Measurements from ENCODE around the gene SDHAF3. TPM values are rescaled to one million over a fixed set of nuclear protein-coding genes. Genes with fewer than 3 reads are reported as not detected.

Gene SDHAF3
- total and polyA plus RNA-seq, 2 donors (not counting 1 experiment from before 2014, with no cell fraction given): 7.3 to 12.6 TPM

GRCh38 chr7:97078023-97078969 lies 39.2 kb upstream of the SDHAF3 start:
- Histone ChIP-seq H3K36me3 (ENCODE audit: control insufficient read depth, insufficient read depth, low read length) (no peaks in the 10 kb centered on the region), H3K27ac (ENCODE audit: insufficient read depth, low read length) (no peak overlapping the region), H3K79me2 (ENCODE audit: control insufficient read depth, insufficient read depth, low read length) (no peaks in the 10 kb centered on the region), H3K9me3 (ENCODE audit: control insufficient read depth, insufficient read depth, low read depth, low read length) (no peaks in the 10 kb centered on the region), H4K20me1 (ENCODE audit: control insufficient read depth, extremely low read depth, insufficient read depth, low read length) (no peaks in the 10 kb centered on the region), H3K9ac (ENCODE audit: insufficient read depth, low read length) (no peak overlapping the region), H3K4me3 (replicated peaks in 1 of 4; ENCODE audit: control extremely low read depth in 1 of 4, insufficient read depth in 1 of 4, low read depth in 3 of 4, low read length in 4 of 4) (no peak overlapping the region), H3K4me1 (ENCODE audit: control insufficient read depth, extremely low read depth, insufficient read depth, low read length) (no peaks in the 10 kb centered on the region), H3K27me3 (ENCODE audit: control insufficient read depth, insufficient read depth, low read length) (no peaks in the 10 kb centered on the region), H3K4me2 (ENCODE audit: extremely low read depth, insufficient read depth, low read length) (no peak overlapping the region), H2AFZ (ENCODE audit: low read length) (no peak overlapping the region)
- TF ChIP-seq CTCF (conservative IDR thresholded peaks at IDR 0.05 in 1 of 2, IDR thresholded peaks at IDR 0.05 in 1 of 2; ENCODE audit: low read depth in 1 of 2, low read length in 2 of 2): no peak
- no peak for TF ChIP-seq EZH2 (IDR thresholded peaks at IDR 0.05; ENCODE audit: low read length, missing control alignments)
- DNase-seq (ENCODE audit: low read depth in 2 of 2): no peak

GRCh38 chr7:97079300-97079699 lies 38.2 kb upstream of the SDHAF3 start:
- no peak for TF ChIP-seq CTCF (conservative IDR thresholded peaks at IDR 0.05 in 1 of 2, IDR thresholded peaks at IDR 0.05 in 1 of 2; ENCODE audit: low read depth in 1 of 2, low read length in 2 of 2)
- TF ChIP-seq EZH2 (IDR thresholded peaks at IDR 0.05; ENCODE audit: low read length, missing control alignments): no peak
- no peak for DNase-seq (ENCODE audit: low read depth in 2 of 2)
- no peak overlapping the region for H3K9ac ChIP-seq (ENCODE audit: insufficient read depth, low read length)
- H3K27ac ChIP-seq (ENCODE audit: insufficient read depth, low read length): no peak overlapping the region
- H3K4me3 ChIP-seq (replicated peaks in 1 of 4; ENCODE audit: control extremely low read depth in 1 of 4, insufficient read depth in 1 of 4, low read depth in 3 of 4, low read length in 4 of 4): no peak overlapping the region
- no peaks in the 10 kb centered on the region for H4K20me1 ChIP-seq (ENCODE audit: control insufficient read depth, extremely low read depth, insufficient read depth, low read length)
- H3K4me2 ChIP-seq (ENCODE audit: extremely low read depth, insufficient read depth, low read length): no peak overlapping the region
- H3K27me3 ChIP-seq (ENCODE audit: control insufficient read depth, insufficient read depth, low read length): no peaks in the 10 kb centered on the region
- no peak overlapping the region for H2AFZ ChIP-seq (ENCODE audit: low read length)
- no peaks in the 10 kb centered on the region for H3K4me1 ChIP-seq (ENCODE audit: control insufficient read depth, extremely low read depth, insufficient read depth, low read length)
- H3K9me3 ChIP-seq (ENCODE audit: control insufficient read depth, insufficient read depth, low read depth, low read length): no peaks in the 10 kb centered on the region
- no peaks in the 10 kb centered on the region for H3K79me2 ChIP-seq (ENCODE audit: control insufficient read depth, insufficient read depth, low read length)
- no peaks in the 10 kb centered on the region for H3K36me3 ChIP-seq (ENCODE audit: control insufficient read depth, insufficient read depth, low read length)

- no peaks in the 10 kb centered on the region for H3K79me2 ChIP-seq (ENCODE audit: control insufficient read depth, insufficient read depth, low read length)
- no peaks in the 10 kb centered on the region for H3K4me1 ChIP-seq (ENCODE audit: control insufficient read depth, extremely low read depth, insufficient read depth, low read length)
- H3K9ac ChIP-seq (ENCODE audit: insufficient read depth, low read length): no peak overlapping the region
- H3K9me3 ChIP-seq (ENCODE audit: control insufficient read depth, insufficient read depth, low read depth, low read length): no peaks in the 10 kb centered on the region
- no peak overlapping the region for H3K4me3 ChIP-seq (replicated peaks in 1 of 4; ENCODE audit: control extremely low read depth in 1 of 4, insufficient read depth in 1 of 4, low read depth in 3 of 4, low read length in 4 of 4)
- H3K27me3 ChIP-seq (ENCODE audit: control insufficient read depth, insufficient read depth, low read length): no peaks in the 10 kb centered on the region
- no peaks in the 10 kb centered on the region for H4K20me1 ChIP-seq (ENCODE audit: control insufficient read depth, extremely low read depth, insufficient read depth, low read length)
- TF ChIP-seq CTCF (conservative IDR thresholded peaks at IDR 0.05 in 1 of 2, IDR thresholded peaks at IDR 0.05 in 1 of 2; ENCODE audit: low read depth in 1 of 2, low read length in 2 of 2) (no peak), EZH2 (IDR thresholded peaks at IDR 0.05; ENCODE audit: low read length, missing control alignments) (no peak)
- DNase-seq (ENCODE audit: low read depth in 2 of 2): no peak
- H2AFZ ChIP-seq (ENCODE audit: low read length): no peak overlapping the region
- no peak overlapping the region for H3K4me2 ChIP-seq (ENCODE audit: extremely low read depth, insufficient read depth, low read length)
- H3K36me3 ChIP-seq (ENCODE audit: control insufficient read depth, insufficient read depth, low read length): no peaks in the 10 kb centered on the region
- no peak overlapping the region for H3K27ac ChIP-seq (ENCODE audit: insufficient read depth, low read length)
Measured at GRCh38 chr7:97081521-97082300, 35.8 kb upstream of the SDHAF3 start.

Data from fibroblast of lung (primary cell).